ENCODE results near the gene DGLUCY. TPM values are rescaled to one million over a fixed set of nuclear protein-coding genes. Genes with fewer than 3 reads are reported as not detected.
"Not testable (repeated sequence)": the region's sequence is repeated elsewhere in the genome, so short reads cannot be mapped to it uniquely, and the experiment has no call there.

Gene DGLUCY
- polyA plus RNA-seq, 1 donor, result 29.4 TPM

DNA sequence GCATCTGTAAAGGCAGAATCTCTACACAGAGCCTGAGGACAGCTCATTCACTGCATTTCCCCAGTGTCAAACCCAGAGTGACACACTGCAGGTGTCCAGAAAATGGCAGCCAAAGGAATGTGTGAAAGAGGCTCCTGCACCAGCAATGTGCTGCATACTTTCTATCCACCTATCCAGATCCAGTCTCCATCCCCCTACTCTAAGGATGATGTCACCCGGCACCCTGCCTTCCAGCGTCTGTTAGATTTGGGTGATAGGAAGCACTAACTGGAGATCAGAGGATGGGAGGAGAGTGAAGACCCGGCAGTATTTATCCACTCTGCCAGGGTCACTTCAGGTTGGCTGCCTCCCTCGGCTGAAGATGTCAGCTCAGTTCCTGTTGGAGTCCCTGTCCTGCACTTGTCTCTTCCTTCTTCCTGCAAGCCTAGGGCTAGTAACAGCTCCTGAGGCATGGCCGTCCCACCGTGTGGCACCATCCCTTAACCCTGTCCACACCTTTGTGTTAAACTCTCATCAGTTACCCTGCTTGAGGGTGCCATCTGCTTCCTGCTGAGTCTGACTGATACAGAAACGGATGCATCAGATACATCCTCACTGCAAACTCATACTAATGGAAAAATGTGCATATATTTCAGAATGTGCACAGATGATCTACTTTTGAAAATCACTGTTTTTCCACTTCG, 143.6 kb downstream of the DGLUCY start:
- no peak for DNase-seq (ENCODE audit: low read depth)

DNA sequence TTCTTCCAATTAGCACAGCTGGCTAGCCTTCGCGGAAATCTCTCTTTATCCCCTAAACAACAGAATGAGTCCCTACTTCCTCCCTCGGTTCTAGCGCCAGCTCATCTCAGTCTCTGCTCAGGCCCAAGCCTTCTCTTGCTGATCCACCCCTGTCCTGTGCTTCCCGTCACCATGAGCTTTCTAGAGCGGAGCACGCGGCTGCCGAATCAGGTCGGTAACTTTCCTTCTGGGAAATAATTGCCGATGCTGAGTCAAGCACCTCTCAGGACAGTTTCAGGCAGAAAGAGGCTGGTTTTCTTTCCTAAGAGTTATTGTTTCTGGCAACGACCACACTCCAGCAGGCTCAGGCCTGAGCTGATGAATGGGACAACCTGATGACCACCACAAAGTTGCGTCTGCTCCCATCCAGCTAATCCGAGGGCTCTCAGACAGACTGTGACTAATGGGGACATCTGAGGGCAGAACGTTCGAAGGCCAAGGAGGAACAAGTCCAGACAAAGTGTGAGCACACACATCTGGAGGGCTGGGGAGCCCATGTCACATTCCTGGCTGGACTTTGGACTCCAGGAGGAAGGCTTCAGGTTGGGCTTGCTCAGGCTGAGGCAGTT, 144.2 kb downstream of the DGLUCY start:
- DNase-seq (ENCODE audit: low read depth), result no peak

DNA sequence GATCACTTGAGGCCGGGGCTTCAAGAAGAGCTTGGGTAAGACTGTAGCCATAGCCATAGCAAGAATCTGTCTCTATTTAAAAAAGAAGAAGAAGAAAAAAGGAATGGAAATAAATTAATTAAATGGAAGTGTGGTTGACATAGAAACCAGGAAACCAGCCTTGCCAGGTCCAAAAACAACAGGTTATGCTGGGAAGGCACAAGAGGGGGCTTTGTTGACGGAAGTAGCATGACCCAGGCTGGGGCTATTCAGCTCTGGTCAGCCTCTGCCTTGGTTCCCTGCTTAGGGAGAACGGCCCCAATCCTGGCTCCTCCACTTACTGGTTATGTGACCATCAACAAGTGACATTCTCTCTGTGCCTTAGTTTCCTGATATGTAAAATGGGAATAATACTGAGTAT, 145.0 kb downstream of the DGLUCY start:
- DNase-seq (ENCODE audit: low read depth), result no peak

DNA sequence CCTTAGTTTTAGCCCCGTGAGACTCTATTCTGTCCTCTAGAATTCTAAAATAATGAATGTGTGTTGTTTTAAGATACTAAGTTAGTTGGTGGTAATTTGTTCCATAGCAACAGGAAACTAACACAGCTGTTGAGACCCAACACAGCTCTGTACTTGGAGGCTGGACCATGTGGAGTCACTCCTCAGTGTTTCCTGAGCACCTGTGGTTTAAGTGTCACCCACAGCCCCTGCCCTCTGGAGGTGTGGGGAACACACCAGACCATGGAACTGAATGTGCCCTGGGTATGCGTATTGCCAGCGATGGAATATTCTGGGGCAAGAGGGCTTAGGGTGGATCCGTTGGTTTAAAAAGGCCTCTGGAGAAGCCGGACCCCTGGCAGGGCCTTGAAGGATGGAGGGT, 147.2 kb downstream of the DGLUCY start:
- no peak for DNase-seq (ENCODE audit: low read depth)

DNA sequence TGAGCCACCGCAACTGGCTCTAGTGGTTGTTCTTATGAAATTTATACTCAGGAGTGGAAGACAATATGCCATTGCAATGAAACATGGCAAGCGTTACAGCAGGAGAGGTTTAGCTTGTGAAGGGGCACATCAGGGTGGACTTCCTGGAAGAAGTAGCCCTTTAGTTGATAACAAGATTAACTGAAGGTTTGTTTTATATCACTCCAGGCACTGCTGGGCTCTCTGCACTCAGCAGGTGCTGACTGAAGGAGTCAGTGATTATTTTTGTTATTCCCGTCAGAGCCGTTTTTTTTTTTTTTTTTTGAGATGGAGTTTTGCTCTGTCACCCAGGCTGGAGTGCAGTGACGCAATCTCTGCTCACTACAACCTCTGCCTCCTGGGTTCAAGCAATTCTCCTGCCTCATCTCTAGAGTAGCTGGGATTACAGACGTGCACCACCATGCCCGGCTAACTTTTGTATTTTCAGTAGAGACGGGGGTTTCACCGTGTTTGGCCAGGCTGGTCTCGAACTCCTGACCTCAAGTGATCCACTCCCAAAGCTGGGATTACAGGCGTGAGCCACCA, 148.2 kb downstream of the DGLUCY start:
- DNase-seq (ENCODE audit: low read depth), result no peak

DNA sequence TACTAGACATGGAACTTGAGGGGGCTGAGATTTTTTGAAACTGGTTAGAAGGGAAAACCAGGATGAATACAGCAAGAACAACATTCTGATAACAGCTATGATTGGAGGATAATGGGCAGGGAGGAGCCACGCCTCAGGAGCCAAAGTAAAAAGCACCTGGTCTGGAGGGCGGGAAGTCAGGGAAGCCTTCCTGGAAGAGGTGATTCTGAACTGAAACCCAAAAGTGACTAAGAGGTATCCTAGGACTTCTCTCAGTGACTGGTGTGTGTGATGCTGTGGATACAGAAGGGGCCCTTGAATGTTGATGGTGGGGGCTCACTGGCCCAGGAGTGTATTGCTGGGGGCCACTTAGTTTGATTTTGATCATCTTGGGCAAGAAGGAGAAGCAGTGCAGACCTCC, 149.5 kb downstream of the DGLUCY start:
- DNase-seq (ENCODE audit: low read depth), result no peak

DNA sequence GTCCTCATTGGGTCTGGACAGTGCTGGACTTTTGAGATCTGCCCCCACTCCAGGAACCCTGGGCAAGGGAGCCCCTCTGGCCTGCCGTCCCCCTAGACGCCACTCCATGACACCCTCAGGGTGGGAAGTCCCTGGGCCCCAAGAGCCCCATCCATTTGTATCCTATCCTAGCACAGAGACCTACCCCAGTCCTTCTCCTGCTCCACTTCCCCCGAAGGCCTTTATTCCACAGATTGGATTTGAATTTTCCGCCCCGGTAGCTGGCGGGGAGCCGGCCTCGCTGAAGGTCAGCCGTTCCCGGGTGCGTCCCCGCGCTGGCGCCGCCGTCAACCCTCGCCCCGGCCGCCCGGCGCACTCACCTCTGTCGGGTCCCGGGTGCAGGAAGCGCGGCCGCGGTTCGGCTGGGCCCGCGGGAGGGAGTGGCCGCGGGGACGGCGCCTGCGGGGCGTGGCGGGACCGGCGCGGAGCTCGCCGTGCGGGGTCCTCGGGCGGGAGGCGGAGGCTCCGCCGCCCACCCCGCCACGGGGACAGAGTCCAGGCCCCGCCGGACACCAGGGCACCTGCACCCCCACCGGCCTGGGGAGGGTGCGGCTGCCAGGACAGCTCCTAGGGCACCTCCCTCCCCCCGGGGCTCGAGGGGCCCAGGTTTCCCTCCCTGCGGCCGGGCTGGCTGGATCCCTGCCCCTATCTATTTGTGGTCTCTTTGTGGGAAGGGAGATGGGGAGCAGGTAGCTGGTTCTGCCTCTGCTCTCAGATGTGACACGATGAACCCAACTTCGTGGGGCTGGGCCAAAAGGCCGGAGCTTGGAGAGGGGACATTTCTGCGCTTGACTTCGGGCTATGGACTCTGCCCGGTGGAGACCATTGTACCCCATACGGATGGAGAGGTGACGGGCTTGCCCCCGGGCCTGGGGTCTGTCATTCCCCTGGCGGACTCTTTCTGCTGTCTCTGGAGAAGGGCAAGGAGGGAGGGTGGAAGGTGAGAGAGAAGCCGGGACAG, 150.6 kb downstream of the DGLUCY start:
- no peak for DNase-seq (ENCODE audit: low read depth)

DNA sequence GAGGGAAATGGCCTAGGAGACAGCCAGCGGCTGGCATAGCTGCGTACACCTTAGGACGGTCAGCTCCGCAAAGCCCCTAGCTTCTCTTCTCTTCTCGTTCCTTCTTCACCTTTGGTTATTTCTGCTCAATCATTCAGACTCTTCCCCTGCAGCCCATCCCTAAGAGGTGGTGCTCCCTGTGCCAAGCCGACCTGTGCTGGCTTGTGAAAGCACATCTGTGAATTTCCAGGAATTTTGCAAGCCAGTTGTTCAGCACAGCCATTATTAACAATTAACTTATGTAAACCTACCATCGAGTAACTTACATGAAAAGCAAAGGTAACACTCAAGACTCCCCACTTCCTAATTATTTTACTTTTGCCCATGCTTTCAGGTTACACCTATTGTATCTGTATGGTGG, 151.5 kb downstream of the DGLUCY start:
- no peak for DNase-seq (ENCODE audit: low read depth)

DNA sequence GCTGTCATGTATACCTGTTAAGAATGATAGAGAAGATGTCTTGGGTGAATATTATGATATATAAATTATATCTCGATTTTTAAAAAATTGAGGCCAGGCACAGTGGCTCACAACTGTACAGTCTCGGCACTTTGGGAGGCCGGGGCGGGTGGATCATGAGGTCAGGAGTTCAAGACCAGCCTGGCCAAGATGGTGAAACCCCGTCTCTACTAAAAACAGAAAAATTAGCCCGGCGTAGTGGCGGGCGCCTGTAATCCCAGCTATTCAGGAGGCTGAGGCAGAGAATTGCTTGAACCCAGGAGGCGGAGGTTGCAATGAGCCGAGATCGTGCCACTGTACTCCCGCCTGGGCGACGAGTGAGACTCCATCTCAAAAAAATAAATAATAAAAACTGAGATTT, 152.4 kb downstream of the DGLUCY start:
- DNase-seq (ENCODE audit: low read depth), result not testable (repeated sequence)

DNA sequence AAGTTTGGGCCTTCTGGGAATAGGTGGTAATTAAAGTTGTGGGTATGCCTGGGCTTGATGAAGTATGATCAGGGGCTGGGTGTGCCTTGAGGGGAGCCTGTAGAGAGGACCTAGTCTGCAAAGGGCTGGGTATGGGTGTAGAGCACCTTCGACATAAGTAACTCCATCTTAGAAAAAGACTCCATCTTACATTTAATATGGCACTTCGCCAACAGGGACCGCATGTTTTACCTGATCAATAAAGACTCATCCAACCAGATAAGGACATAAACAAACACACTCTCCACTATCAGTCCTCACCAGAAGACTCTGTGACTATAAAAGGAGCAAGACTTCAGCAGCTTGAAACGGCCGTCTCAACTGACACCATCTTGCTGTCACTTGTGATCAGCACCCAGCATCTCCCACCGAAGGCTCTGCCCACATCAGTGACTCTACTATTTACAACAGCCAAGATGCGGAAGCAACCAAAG, 154.1 kb downstream of the DGLUCY start:
- DNase-seq (ENCODE audit: low read depth), result no peak

DNA sequence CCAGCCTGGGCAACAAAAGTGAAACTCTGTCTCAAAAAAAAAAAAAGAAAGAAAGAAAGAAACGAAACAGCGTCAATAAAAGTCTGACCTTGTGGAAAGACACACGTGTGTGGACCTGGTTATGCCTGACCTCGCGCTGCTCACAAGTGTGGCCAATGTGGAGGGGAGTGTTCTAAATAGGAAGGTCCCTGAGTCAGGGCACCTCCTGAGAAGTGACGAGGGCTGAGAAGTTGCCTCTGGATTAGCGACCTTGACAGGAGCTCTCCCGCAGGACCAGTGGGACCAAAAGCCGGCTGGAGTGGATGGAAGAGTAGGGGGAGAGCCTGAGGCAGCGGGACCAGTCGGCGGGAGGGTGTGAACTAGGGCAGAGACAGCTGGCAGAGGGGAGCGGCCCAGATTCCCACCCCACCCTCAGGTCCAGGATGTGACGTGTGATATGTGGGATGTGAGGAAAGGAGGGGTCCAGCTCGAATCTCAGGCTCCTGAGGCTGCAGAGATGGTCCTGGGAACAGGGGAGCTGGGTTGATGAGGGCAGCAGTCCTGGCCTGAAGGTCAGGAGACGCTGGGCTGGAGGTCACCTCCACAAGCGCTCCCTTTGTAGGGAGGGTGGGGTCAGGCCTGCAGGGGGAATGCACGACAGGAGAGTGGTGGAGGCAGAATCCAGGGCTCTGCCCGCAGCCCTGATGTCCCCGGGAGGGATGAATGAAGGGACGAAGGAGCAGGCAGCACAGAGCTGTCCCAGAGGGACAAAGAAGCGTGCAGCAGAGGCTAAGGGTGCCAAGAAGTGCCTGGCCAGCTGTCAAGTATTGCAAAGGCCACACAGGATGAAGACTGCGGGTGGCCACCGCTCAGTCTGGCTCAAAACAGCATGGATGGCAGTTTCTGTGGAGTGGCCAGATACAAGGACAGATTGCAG, 155.5 kb downstream of the DGLUCY start:
- DNase-seq (ENCODE audit: low read depth), result no peak

DNA sequence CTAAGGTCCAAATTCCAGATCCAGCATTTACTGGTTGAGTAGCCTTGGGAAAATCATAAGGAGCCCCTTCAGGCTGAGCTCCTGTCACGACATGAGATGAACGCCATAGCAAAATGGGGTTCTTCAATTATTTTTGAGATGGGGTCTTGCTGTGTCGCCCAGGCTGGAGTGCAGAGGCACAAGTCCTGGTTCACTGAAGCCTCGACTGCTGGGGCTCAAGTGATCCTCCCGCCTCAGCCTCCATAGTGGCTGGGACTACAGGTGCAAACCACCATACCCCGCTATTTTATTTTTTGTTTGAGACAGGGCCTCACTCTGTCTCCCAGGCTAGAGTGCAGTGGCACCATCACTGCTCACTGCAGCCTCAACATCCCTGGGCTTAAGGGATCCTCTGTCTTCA, 156.3 kb downstream of the DGLUCY start:
- no peak for DNase-seq (ENCODE audit: low read depth)

DNA sequence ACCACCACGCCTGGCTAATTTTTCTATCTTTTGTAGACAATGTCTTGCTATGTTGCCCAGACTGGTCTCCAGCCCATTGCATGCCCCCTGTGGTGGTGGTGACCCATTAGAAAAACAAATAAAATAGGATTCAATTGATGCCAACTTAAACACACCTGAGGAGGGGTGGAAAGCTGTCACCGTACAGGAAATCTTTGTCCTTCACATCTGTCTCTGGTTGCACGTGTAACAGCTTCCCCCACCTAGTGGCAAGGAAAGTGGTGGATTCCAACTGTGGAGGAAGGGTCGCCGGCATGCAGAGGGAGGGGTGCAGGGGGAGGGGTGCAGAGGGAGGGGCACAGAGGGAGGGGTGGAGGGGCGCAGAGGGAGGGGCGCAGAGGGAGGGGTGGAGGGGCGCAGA, 156.7 kb downstream of the DGLUCY start:
- DNase-seq (ENCODE audit: low read depth), result no peak

DNA sequence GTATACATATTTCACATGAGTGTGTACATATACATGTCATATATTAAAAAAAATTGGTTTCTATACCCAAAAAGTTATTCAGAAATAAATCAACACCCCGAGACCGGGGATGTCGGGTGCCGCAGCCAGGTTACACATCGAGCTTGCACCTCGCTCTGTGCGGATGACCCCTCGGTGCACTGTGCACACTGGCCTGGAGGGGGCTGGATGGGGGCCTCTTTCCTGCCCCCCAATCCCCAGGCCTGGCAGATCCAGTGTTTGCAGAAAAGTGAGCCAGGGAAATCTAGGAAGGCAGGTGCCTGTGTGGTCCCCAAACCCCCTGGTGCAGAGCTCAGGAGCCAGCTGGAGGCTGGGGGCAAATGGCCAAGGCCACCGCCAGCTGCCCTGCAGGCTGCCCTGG, 157.8 kb downstream of the DGLUCY start:
- no peak for DNase-seq (ENCODE audit: low read depth)

DNA sequence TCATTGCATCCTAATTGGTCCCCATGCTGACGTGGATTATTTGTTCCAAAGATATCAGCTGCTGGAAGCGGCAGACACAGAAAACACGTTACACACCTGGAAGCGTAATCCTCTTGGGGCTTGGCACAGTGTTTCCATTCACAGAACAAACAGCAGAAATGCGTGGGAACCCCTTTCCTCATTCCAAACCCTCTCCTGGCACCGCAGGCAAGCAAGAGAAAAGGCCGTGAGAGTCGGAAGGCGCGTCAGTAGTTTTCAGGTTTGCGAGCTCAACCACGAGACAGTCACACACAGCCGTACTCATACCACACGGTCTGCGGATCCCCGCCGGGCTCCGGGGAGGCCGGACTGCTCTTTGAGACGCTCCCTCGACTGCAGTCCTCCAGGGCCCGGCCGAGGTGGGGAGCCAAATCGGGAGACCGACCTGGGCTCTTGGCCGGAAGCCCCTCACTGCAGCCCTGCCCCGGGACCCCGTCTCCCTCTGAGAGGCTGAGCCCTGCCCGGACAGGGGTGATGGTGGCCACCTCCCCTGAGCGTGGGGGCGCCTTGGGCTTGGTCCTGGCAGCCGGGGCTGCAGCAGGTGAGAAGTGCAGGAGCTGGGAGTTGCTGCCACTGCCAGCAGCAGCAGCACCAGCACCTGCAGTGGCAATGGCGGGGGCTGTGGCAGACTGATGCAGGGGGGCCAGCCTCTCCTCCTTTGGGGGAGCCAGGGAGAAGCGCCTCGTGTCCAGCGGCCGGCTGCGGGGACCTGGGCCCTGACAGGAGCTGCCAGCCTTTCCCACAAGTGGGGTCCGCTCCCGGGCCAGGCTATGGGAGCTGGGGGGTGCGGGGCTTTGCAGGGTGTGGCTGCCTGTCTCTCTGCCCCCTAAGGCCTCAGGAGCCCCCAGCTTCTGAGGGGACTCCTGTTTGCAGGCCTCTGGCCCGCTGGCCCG, 158.7 kb downstream of the DGLUCY start:
- DNase-seq (ENCODE audit: low read depth), result no peak

DNA sequence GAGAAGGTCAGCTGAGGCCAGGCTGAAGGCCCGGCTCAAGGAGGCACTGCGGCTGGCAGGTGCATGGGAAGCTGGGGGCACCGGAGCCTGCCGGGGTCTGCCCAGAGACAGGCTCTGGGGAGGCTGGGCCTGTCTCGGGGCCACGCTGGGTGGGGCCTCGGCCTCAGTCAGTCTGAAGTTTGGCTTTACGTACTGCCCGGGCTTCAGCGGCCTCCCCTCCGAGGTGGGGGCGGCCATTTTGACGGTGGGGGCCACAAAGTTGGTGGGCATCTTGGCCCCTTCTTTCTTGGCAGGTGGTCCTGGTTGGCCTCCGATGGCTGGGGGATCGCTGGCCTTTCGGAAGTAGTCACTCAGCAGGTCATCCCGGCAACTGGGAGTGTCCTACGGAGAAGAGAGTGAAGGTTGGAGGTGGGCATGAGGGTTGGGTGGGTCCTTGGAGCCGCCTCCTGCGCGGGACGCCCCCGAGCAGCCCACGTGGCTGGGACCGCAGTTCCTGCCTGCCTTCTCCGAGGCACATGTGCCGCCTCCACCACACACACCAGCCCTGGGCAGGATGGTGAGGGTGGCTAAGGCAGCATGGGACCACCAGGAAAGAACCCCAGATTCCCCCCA, 159.5 kb downstream of the DGLUCY start:
- no peak for DNase-seq (ENCODE audit: low read depth)

DNA sequence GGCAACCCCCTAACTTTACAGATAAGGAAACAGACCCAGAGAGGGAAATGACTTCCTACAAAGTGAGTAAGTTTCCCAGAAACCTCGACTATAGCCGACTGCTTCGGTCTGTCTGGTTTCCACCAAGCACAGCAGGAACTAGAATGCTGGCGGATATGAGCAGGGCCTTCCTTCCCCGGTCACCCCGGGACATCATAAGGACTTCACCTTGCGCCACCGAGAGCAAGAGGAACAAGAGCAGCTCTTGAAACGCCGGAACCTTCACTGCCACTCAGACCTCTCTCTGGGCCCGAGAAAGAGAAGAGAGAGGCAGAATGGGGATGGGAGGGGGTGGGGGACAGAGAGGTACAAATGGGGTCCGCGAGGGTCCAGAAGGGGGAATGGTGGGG, 160.0 kb downstream of the DGLUCY start:
- no peak for DNase-seq (ENCODE audit: low read depth)

DNA sequence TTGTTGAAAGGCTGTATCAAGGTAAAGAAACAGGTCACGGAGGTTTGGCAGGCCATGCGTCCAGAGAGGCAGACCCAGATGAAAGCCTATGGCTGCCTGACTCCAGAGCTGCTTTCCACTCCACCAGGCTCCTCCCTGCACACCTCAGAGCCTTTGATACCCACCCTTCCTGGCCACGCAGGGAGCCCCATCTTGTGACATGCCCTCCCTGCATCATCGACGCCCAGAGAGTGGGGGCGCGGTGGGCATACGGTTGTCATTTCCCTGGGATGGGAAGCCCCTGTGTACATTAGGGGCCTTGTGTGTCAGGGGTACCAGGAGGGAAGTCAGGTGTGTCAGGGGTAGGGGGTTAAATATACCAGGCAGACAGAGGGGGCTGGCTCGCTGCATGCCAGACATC, 160.9 kb downstream of the DGLUCY start:
- no peak for DNase-seq (ENCODE audit: low read depth)

All from forelimb muscle (tissue), 1 donor.